ENCODE measurements around the gene CLRN3.

CLRN3 gene

GRCh38 chr10:127874671-127875448 is 17.9 kb downstream of the CLRN3 start:
- DNase-seq (ENCODE audit: low spot score) = no peak

- no peak for DNase-seq (ENCODE audit: low spot score)
These were observed 18.8 kb downstream of the CLRN3 start for GRCh38 chr10:127873901-127874470.

GRCh38 chr10:127872871-127873600 is 19.7 kb downstream of the CLRN3 start:
- no peak for DNase-seq (ENCODE audit: low spot score)

- DNase-seq (ENCODE audit: low spot score) = no peak
These were observed 20.6 kb downstream of the CLRN3 start for GRCh38 chr10:127872011-127872761.

GRCh38 chr10:127871631-127872010 is 21.1 kb downstream of the CLRN3 start:
- no peak for DNase-seq (ENCODE audit: low spot score)

GRCh38 chr10:127869329-127869728 is 23.4 kb downstream of the CLRN3 start:
- DNase-seq (ENCODE audit: low spot score) = no peak

GRCh38 chr10:127867805-127868204 is 24.9 kb downstream of the CLRN3 start:
- DNase-seq (ENCODE audit: low spot score) = no peak

- no peak for DNase-seq (ENCODE audit: low spot score)
These were observed 26.3 kb downstream of the CLRN3 start for GRCh38 chr10:127866276-127867013.

- DNase-seq (ENCODE audit: low spot score) = peak; percentile 11
These were observed 29.4 kb downstream of the CLRN3 start for GRCh38 chr10:127863231-127863825.

- DNase-seq (ENCODE audit: low spot score) = no peak
These were observed 32.1 kb downstream of the CLRN3 start for GRCh38 chr10:127860592-127860991.

- no peak for DNase-seq (ENCODE audit: low spot score)
These were observed 36.8 kb downstream of the CLRN3 start for GRCh38 chr10:127855976-127856375.

GRCh38 chr10:127855591-127855881 is 37.2 kb downstream of the CLRN3 start:
- no peak for DNase-seq (ENCODE audit: low spot score)

- DNase-seq (ENCODE audit: low spot score) = no peak
These were observed 37.8 kb downstream of the CLRN3 start for GRCh38 chr10:127854769-127855590.

GRCh38 chr10:127853868-127854768 is 38.6 kb downstream of the CLRN3 start:
- DNase-seq (ENCODE audit: low spot score) = peak; percentile 71

GRCh38 chr10:127852456-127852855 is 40.3 kb downstream of the CLRN3 start:
- no peak for DNase-seq (ENCODE audit: low spot score)

- no peak for DNase-seq (ENCODE audit: low spot score)
These were observed 41.0 kb downstream of the CLRN3 start for GRCh38 chr10:127851661-127852194.

- no peak for DNase-seq (ENCODE audit: low spot score)
These were observed 41.8 kb downstream of the CLRN3 start for GRCh38 chr10:127850944-127851343.

- no peak for DNase-seq (ENCODE audit: low spot score)
These were observed 42.8 kb downstream of the CLRN3 start for GRCh38 chr10:127849921-127850320.

- no peak for DNase-seq (ENCODE audit: low spot score)
These were observed 43.5 kb downstream of the CLRN3 start for GRCh38 chr10:127849224-127849623.

Data from cerebellar cortex (tissue), 1 donor.